MM.1S (cell line): ENCODE data around the gene CCDC93.

Source experiments
- DNase-seq: peaks from one replicate; pipeline ENCODE4 v3.0.0-alpha.2; 2015
- H2AFZ ChIP-seq: fragments of 300-600 bp; sonication (generic); 2 replicates; pipeline ENCODE4 v1.6.0; 2016; ENCODE audit warnings: antibody characterized with exemption, low read length
- H3F3A ChIP-seq: fragments of 300-600 bp; sonication (generic); 2 replicates; pipeline ENCODE4 v1.6.1; 2016; ENCODE audit warnings: mild to moderate bottlenecking, antibody characterized with exemption, low read length, moderate library complexity, mixed read lengths; ENCODE audit not compliant: insufficient read depth
- H3K27ac ChIP-seq: fragments of 300-600 bp; sonication (generic); 2 replicates; pipeline ENCODE4 v1.5.1; 2016; ENCODE audit warnings: mild to moderate bottlenecking, low read length
- H3K27me3 ChIP-seq: fragments of 300-600 bp; sonication (generic); replicated peaks from 2 replicates; pipeline ENCODE4 v1.6.0; 2016; ENCODE audit warnings: low read length; ENCODE audit not compliant: insufficient read depth
- H3K36me3 ChIP-seq: fragments of 300-600 bp; sonication (generic); replicated peaks from 2 replicates; pipeline ENCODE4 v1.6.1; 2016; ENCODE audit warnings: mild to moderate bottlenecking, low read length, mixed read lengths; ENCODE audit not compliant: insufficient read depth
- H3K4me1 ChIP-seq: fragments of 300-600 bp; sonication (generic); 2 replicates; pipeline ENCODE4 v1.6.1; 2016; ENCODE audit warnings: low read length, mixed read lengths
- H3K4me2 ChIP-seq: fragments of 300-600 bp; sonication (generic); 2 replicates; pipeline ENCODE4 v1.6.0; 2016; ENCODE audit warnings: low read depth, low read length
- H3K4me3 ChIP-seq: fragments of 300-600 bp; sonication (generic); 2 replicates; pipeline ENCODE4 v1.5.1; 2016; ENCODE audit warnings: low read length, mixed read lengths
- H3K79me2 ChIP-seq: fragments of 300-600 bp; sonication (generic); 2 replicates; pipeline ENCODE4 v1.6.1; 2016; ENCODE audit warnings: mixed run types, low read length, mixed read lengths
- H3K9ac ChIP-seq: fragments of 300-600 bp; sonication (generic); 2 replicates; pipeline ENCODE4 v1.6.1; 2016; ENCODE audit warnings: low read length, mixed read lengths
- H3K9me2 ChIP-seq: fragments of 300-600 bp; sonication (generic); replicated peaks from 2 replicates; pipeline ENCODE4 v1.6.1; 2016; ENCODE audit warnings: mild to moderate bottlenecking, low read length, mixed read lengths; ENCODE audit not compliant: insufficient read depth
- H3K9me3 ChIP-seq: fragments of 300-600 bp; sonication (generic); replicated peaks from 2 replicates; pipeline ENCODE4 v1.6.1; 2016; ENCODE audit warnings: mild to moderate bottlenecking, low read length, mixed read lengths; ENCODE audit not compliant: insufficient read depth
- H4K20me1 ChIP-seq: fragments of 300-600 bp; sonication (generic); 2 replicates; pipeline ENCODE4 v1.6.1; 2016; ENCODE audit warnings: mild to moderate bottlenecking, low read length, moderate library complexity, mixed read lengths; ENCODE audit not compliant: insufficient read depth
- CTCF ChIP-seq: fragments of 300-600 bp; sonication (generic); IDR thresholded peaks from 2 replicates; pipeline ENCODE4 v1.5.1; 2016; ENCODE audit warnings: antibody characterized with exemption, low read length, mixed read lengths
- EZH2 ChIP-seq: fragments of 300-600 bp; sonication (generic); optimal IDR thresholded peaks from 2 replicates; pipeline ENCODE3; 2017; ENCODE audit warnings: low read depth, mild to moderate bottlenecking, antibody characterized with exemption, low read length, mixed read lengths
- EZH2phosphoT487 ChIP-seq: fragments of 300-600 bp; sonication (generic); IDR thresholded peaks from 2 replicates; pipeline ENCODE4 v1.6.1; 2018; ENCODE audit warnings: antibody characterized with exemption, low read length

CCDC93 gene

GRCh38 chr2:118031566-118031965 is 17.7 kb upstream of the CCDC93 start:
- H3K9me2 ChIP-seq: no peaks in the 10 kb centered on the region
- H3K79me2 ChIP-seq: no peaks in the 10 kb centered on the region

GRCh38 chr2:118029025-118029424 is 15.2 kb upstream of the CCDC93 start:
- Histone ChIP-seq H3K9ac (no peak overlapping the region), H3K27ac (no peak overlapping the region), H3K9me2 (no peaks in the 10 kb centered on the region), H3K4me2 (no peak overlapping the region), H3K36me3 (no peaks in the 10 kb centered on the region), H4K20me1 (no peaks in the 10 kb centered on the region), H3K9me3 (no peaks in the 10 kb centered on the region), H2AFZ (no peak overlapping the region), H3K27me3 (no peaks in the 10 kb centered on the region), H3K4me1 (no peaks in the 10 kb centered on the region), H3F3A (no peaks in the 10 kb centered on the region), H3K4me3 (no peak overlapping the region), H3K79me2 (no peaks in the 10 kb centered on the region)
- TF ChIP-seq EZH2phosphoT487: no peak
- no peak for TF ChIP-seq EZH2
- no peak for TF ChIP-seq CTCF
- no peak for DNase-seq

More at GRCh38 chr2:118031566-118031965, 17.7 kb upstream of the CCDC93 start:
- Histone ChIP-seq H2AFZ (no peak overlapping the region), H3K4me2 (no peak overlapping the region), H3K4me1 (no peaks in the 10 kb centered on the region), H3K27me3 (no peaks in the 10 kb centered on the region), H4K20me1 (no peaks in the 10 kb centered on the region), H3K4me3 (no peak overlapping the region), H3K9ac (no peak overlapping the region), H3F3A (no peaks in the 10 kb centered on the region), H3K9me3 (no peaks in the 10 kb centered on the region), H3K27ac (no peak overlapping the region), H3K36me3 (no peaks in the 10 kb centered on the region)
- TF ChIP-seq EZH2 (no peak), EZH2phosphoT487 (no peak), CTCF (no peak)
- no peak for DNase-seq

GRCh38 chr2:118021356-118021755 is 7.5 kb upstream of the CCDC93 start:
- H3K9me2 ChIP-seq: no peaks in the 10 kb centered on the region
- H3K9ac ChIP-seq: no peak overlapping the region
- no peaks in the 10 kb centered on the region for H3K36me3 ChIP-seq
- H3K27ac ChIP-seq: no peak overlapping the region
- no peak overlapping the region for H3K4me2 ChIP-seq
- H2AFZ ChIP-seq: no peak overlapping the region
- H3K4me3 ChIP-seq: no peak overlapping the region
- H3K27me3 ChIP-seq: no peaks in the 10 kb centered on the region
- no peaks in the 10 kb centered on the region for H3K4me1 ChIP-seq
- H4K20me1 ChIP-seq: no peaks in the 10 kb centered on the region
- no peaks in the 10 kb centered on the region for H3F3A ChIP-seq
- TF ChIP-seq EZH2phosphoT487: no peak
- no peak for TF ChIP-seq EZH2
- TF ChIP-seq CTCF: no peak
- H3K9me3 ChIP-seq: no peaks in the 10 kb centered on the region
- DNase-seq: no peak
- no peaks in the 10 kb centered on the region for H3K79me2 ChIP-seq
